Activated CD8-positive, alpha-beta memory T cell treated with anti-CD3 and anti-CD28 coated beads, Interleukin-2, amount 50 U/mL, for 4 hours (primary cell): Measurements from ENCODE around the gene MED29.

Experiments
- DNase-seq: peaks from one replicate; pipeline ENCODE4 v3.0.0-alpha.2; 2020

MED29 gene

GRCh38 chr19:39412100-39412866 lies 21.1 kb downstream of the MED29 start, which contains the start of gene PLEKHG2:
Gene PLEKHG2, plus strand, starts transcription at chr19:39412669. Its CDS starts 1,418 bp downstream, at chr19:39414087.
- peak; percentile 95 for DNase-seq

GRCh38 chr19:39412867-39413271 lies 21.7 kb downstream of the MED29 start:
- DNase-seq = no peak

- DNase-seq = peak; percentile 48
These were observed 22.2 kb downstream of the MED29 start for GRCh38 chr19:39413272-39413910.

- DNase-seq = no peak
These were observed 22.9 kb downstream of the MED29 start for GRCh38 chr19:39413911-39414608.

GRCh38 chr19:39415111-39416046 lies 24.2 kb downstream of the MED29 start:
- DNase-seq = no peak

- no peak for DNase-seq
These were observed 25.3 kb downstream of the MED29 start for GRCh38 chr19:39416152-39417120.

- no peak for DNase-seq
These were observed 26.4 kb downstream of the MED29 start for GRCh38 chr19:39417463-39418181.

GRCh38 chr19:39419003-39419402 lies 27.8 kb downstream of the MED29 start:
- no peak for DNase-seq

- DNase-seq = no peak
These were observed 29.6 kb downstream of the MED29 start for GRCh38 chr19:39420769-39421168.

- no peak for DNase-seq
These were observed 30.8 kb downstream of the MED29 start for GRCh38 chr19:39422020-39422419.

GRCh38 chr19:39423258-39424086 lies 32.3 kb downstream of the MED29 start:
- no peak for DNase-seq

- no peak for DNase-seq
These were observed 33.8 kb downstream of the MED29 start for GRCh38 chr19:39424934-39425333.

GRCh38 chr19:39425744-39426143 lies 34.6 kb downstream of the MED29 start:
- no peak for DNase-seq

- DNase-seq = no peak
These were observed 35.0 kb downstream of the MED29 start for GRCh38 chr19:39426170-39426569.

- no peak for DNase-seq
These were observed 36.5 kb downstream of the MED29 start for GRCh38 chr19:39427707-39428106.

GRCh38 chr19:39428283-39429112 lies 37.3 kb downstream of the MED29 start:
- DNase-seq = no peak

GRCh38 chr19:39430675-39431593 lies 39.8 kb downstream of the MED29 start:
- peak; percentile 49 for DNase-seq

- no peak for DNase-seq
These were observed 41.5 kb downstream of the MED29 start for GRCh38 chr19:39432677-39433025.
